SK-N-SH (cell line): Measurements from ENCODE around the gene CTNNA3. TPM values are rescaled to one million over a fixed set of nuclear protein-coding genes. Genes with fewer than 3 reads are reported as not detected.

ENCODE experiments used
- CTCF ChIA-PET: fragments of 300-600, 350-600 bp; formaldehyde crosslinking; extraction: SDS; loops from one replicate; lab custom pipeline; 2021; lab: Yijun Ruan, JAX
- POLR2A ChIA-PET: fragments of 350-600 bp; sonication (Branson Sonifier 250); formaldehyde crosslinking; extraction: SDS; loops from one replicate; lab custom pipeline; 2020; ENCODE audit warnings: antibody characterized with exemption, inconsistent platforms; lab: Yijun Ruan, JAX
- DNase-seq: peaks from one replicate; pipeline ENCODE4 v3.0.0; 2012
- H2AFZ ChIP-seq: fragments of 200-600 bp; sonication (generic); 2 replicates; pipeline ENCODE4 v1.8.1; 2016; ENCODE audit warnings: antibody characterized with exemption, mild to moderate bottlenecking, low read depth
- H3F3A ChIP-seq: fragments of 200-600 bp; sonication (generic); replicated peaks from 2 replicates; pipeline ENCODE3; 2016; ENCODE audit warnings: antibody characterized with exemption, mild to moderate bottlenecking; ENCODE audit not compliant: insufficient read depth
- H3K27ac ChIP-seq, 2 experiments: fragments of 200-500 bp in 1 of 2; fragments of 200-600 bp in 1 of 2; sonication (Bioruptor generic) in 1 of 2; sonication (generic), shearing (Covaris generic) in 1 of 2; 2 replicates each; pipeline versions ENCODE4 v1.5.1 to v1.6.1; 2014 to 2016; ENCODE audit warnings: low read depth in 2 of 2, inconsistent platforms in 1 of 2, low read length in 1 of 2, mild to moderate bottlenecking in 1 of 2, mixed read lengths in 1 of 2
- H3K27me3 ChIP-seq: fragments of 200-600 bp; sonication (generic), shearing (Covaris generic); 2 replicates; pipeline ENCODE4 v1.6.1; 2016; ENCODE audit warnings: mixed run types; ENCODE audit not compliant: insufficient read depth
- H3K36me3 ChIP-seq, 2 experiments: fragments of 200-500 bp in 1 of 2; fragments of 200-600 bp in 1 of 2; sonication (Bioruptor generic) in 1 of 2; sonication (generic) in 1 of 2; replicated peaks in 1 of 2; 2 replicates each; pipeline versions ENCODE3 to v1.5.1; 2014 to 2016; ENCODE audit warnings: low read length in 1 of 2, mild to moderate bottlenecking in 1 of 2; ENCODE audit not compliant: insufficient read depth in 2 of 2, control insufficient read depth in 1 of 2
- H3K4me1 ChIP-seq, 2 experiments: fragments of 200-500 bp in 1 of 2; fragments of 200-600 bp in 1 of 2; sonication (Bioruptor generic) in 1 of 2; sonication (generic), shearing (Covaris generic) in 1 of 2; 2 replicates each; pipeline versions ENCODE4 v1.5.1 to v1.6.1; 2014 to 2016; ENCODE audit warnings: low read depth in 1 of 2, low read length in 1 of 2, mixed run types in 1 of 2; ENCODE audit not compliant: insufficient read depth in 2 of 2, control insufficient read depth in 1 of 2
- H3K4me2 ChIP-seq: fragments of 200-600 bp; sonication (generic), shearing (Covaris generic); 2 replicates; pipeline ENCODE4 v1.6.1; 2017; ENCODE audit warnings: mixed run types
- H3K4me3 ChIP-seq, 2 experiments: fragments of 200-500 bp in 1 of 2; fragments of 200-600 bp in 1 of 2; sonication (Bioruptor generic) in 1 of 2; sonication (generic), shearing (Covaris generic) in 1 of 2; 2 replicates each; pipeline versions ENCODE4 v1.5.1 to v1.8.1; 2014 to 2016; ENCODE audit warnings: low read depth in 2 of 2, inconsistent platforms in 1 of 2, low read length in 1 of 2, mild to moderate bottlenecking in 1 of 2, mixed read lengths in 1 of 2, moderate library complexity in 1 of 2
- H3K79me2 ChIP-seq: fragments of 200-600 bp; sonication (generic); 2 replicates; pipeline ENCODE4 v1.8.1; 2017; ENCODE audit warnings: mild to moderate bottlenecking; ENCODE audit not compliant: insufficient read depth
- H3K9ac ChIP-seq: fragments of 200-600 bp; sonication (generic); 2 replicates; pipeline ENCODE4 v1.6.1; 2017; ENCODE audit warnings: mixed run types
- H3K9me2 ChIP-seq: fragments of 200-600 bp; sonication (generic); 2 replicates; pipeline ENCODE4 v1.6.1; 2017; ENCODE audit warnings: mixed run types
- H3K9me3 ChIP-seq: fragments of 200-600 bp; sonication (generic); 2 replicates; pipeline ENCODE4 v1.6.1; 2017; ENCODE audit warnings: mixed run types, mild to moderate bottlenecking, moderate library complexity
- H4K20me1 ChIP-seq: fragments of 200-600 bp; sonication (generic); 2 replicates; pipeline ENCODE4 v1.6.1; 2017; ENCODE audit warnings: mild to moderate bottlenecking, mixed run types; ENCODE audit not compliant: insufficient read depth
- CHD2 ChIP-seq: fragments of 150-350 bp; IDR thresholded peaks from 2 replicates; pipeline ENCODE4 v1.6.1; 2018; ENCODE audit warnings: low read length; ENCODE audit not compliant: partially characterized antibody
- ELF1 ChIP-seq: IDR thresholded peaks from 2 replicates; pipeline ENCODE4 v1.4.0; 2012
- EZH2phosphoT487 ChIP-seq: fragments of 200-600 bp; sonication (generic); IDR thresholded peaks from 2 replicates; pipeline ENCODE4 v1.6.1; 2017; ENCODE audit warnings: low read depth, mixed run types, mild to moderate bottlenecking, antibody characterized with exemption, moderate library complexity, borderline replicate concordance
- FOSL2 ChIP-seq: IDR thresholded peaks from 2 replicates; pipeline ENCODE4 v1.4.0; 2012; ENCODE audit warnings: low read depth, mild to moderate bottlenecking, moderate library complexity, borderline replicate concordance
- FOXM1 ChIP-seq: IDR thresholded peaks from 2 replicates; pipeline ENCODE4 v1.4.0; 2012; ENCODE audit warnings: low read depth, mild to moderate bottlenecking
- GABPA ChIP-seq: IDR thresholded peaks from 2 replicates; pipeline ENCODE4 v1.4.0; 2012; ENCODE audit warnings: low read depth, mild to moderate bottlenecking
- GATA2 ChIP-seq: sonication (generic); formaldehyde crosslinking; IDR thresholded peaks from 2 replicates; pipeline ENCODE4 v1.5.0; 2020; ENCODE audit warnings: mild to moderate bottlenecking, missing genetic modification reagents
- NFIC ChIP-seq: IDR thresholded peaks from 2 replicates; pipeline ENCODE4 v1.4.0; 2012; ENCODE audit warnings: borderline replicate concordance
- POLR2AphosphoS5 ChIP-seq: IDR thresholded peaks from 2 replicates; pipeline ENCODE4 v1.6.1; 2012; ENCODE audit warnings: low read depth, low read length
- RAD21 ChIP-seq: IDR thresholded peaks from 2 replicates; pipeline ENCODE4 v1.6.1; 2012; ENCODE audit warnings: mild to moderate bottlenecking, low read length
- RFX5 ChIP-seq: IDR thresholded peaks from 2 replicates; pipeline ENCODE4 v1.6.1; 2012; ENCODE audit warnings: mild to moderate bottlenecking, improper control_type of control experiment, low read length
- RXRA ChIP-seq: IDR thresholded peaks from 2 replicates; pipeline ENCODE4 v1.4.0; 2012; ENCODE audit warnings: low read depth, mild to moderate bottlenecking, borderline replicate concordance
- SIN3A ChIP-seq: IDR thresholded peaks from 2 replicates; pipeline ENCODE4 v1.6.1; 2012; ENCODE audit warnings: low read depth, mild to moderate bottlenecking, low read length, moderate library complexity, borderline replicate concordance
- SMC3 ChIP-seq: IDR thresholded peaks from 2 replicates; pipeline ENCODE4 v1.6.1; 2012; ENCODE audit warnings: low read depth, low read length, improper control_type of control experiment
- TCF12 ChIP-seq: IDR thresholded peaks from 2 replicates; pipeline ENCODE4 v1.4.0; 2012
- USF2 ChIP-seq: fragments of 150-350 bp; IDR thresholded peaks from 2 replicates; pipeline ENCODE4 v1.6.1; 2017; ENCODE audit warnings: antibody characterized with exemption, low read length, low read depth, borderline replicate concordance
- WGBS: methylation state at CpG from one replicate; pipeline ENCODE4 v1.1.6; 2017; ENCODE audit warnings: low lambda C conversion rate; 5-methylcytosine and 5-hydroxymethylcytosine counted together
- polyA plus RNA-seq, 3 experiments: library from polyadenylated mRNA; depleted of rRNA; stranded (reverse); fragments of >200 nt; gene quantifications; 2 replicates each; pipeline ENCODE4 v1.2.3, GENCODE V29; 2012
- TF ChIP-seq, protein P1 (sequence below): fragments of 150-350 bp; IDR thresholded peaks from 2 replicates; pipeline ENCODE4 v1.6.1; 2016; ENCODE audit warnings: mild to moderate bottlenecking, low read depth, low read length
- TF ChIP-seq, protein P2 (sequence below): IDR thresholded peaks from 2 replicates; pipeline ENCODE4 v1.4.0; 2012; ENCODE audit warnings: low read depth, borderline replicate concordance

CTNNA3 gene
- polyA plus RNA-seq, 1 of the 3 experiments (the other 2 are of a cell fraction): not detected

- DNase-seq: no peak
- H3K4me2 ChIP-seq: no peak overlapping the region
- H3K9me2 ChIP-seq: no peaks in the 10 kb centered on the region
- H3K79me2 ChIP-seq: no peaks in the 10 kb centered on the region
- TF ChIP-seq, protein P1, sequence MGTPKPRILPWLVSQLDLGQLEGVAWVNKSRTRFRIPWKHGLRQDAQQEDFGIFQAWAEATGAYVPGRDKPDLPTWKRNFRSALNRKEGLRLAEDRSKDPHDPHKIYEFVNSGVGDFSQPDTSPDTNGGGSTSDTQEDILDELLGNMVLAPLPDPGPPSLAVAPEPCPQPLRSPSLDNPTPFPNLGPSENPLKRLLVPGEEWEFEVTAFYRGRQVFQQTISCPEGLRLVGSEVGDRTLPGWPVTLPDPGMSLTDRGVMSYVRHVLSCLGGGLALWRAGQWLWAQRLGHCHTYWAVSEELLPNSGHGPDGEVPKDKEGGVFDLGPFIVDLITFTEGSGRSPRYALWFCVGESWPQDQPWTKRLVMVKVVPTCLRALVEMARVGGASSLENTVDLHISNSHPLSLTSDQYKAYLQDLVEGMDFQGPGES: no peak
- TF ChIP-seq EZH2phosphoT487 (no peak), POLR2AphosphoS5 (no peak), GATA2 (CRISPR knock-in tag) (no peak), GABPA (no peak), ELF1 (no peak), NFIC (no peak), SIN3A (no peak), CHD2 (no peak), FOXM1 (no peak), FOSL2 (no peak), TCF12 (no peak), RXRA (no peak), SMC3 (no peak), RAD21 (no peak), RFX5 (no peak), USF2 (no peak)
- TF ChIP-seq, protein P2, sequence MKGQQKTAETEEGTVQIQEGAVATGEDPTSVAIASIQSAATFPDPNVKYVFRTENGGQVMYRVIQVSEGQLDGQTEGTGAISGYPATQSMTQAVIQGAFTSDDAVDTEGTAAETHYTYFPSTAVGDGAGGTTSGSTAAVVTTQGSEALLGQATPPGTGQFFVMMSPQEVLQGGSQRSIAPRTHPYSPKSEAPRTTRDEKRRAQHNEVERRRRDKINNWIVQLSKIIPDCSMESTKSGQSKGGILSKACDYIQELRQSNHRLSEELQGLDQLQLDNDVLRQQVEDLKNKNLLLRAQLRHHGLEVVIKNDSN: no peak
- H3K27me3 ChIP-seq: no peaks in the 10 kb centered on the region
- no peaks in the 10 kb centered on the region for H3F3A ChIP-seq
- ChIA-PET CTCF (no interaction called here), POLR2A (no interaction called here)
- no peaks in the 10 kb centered on the region for H3K4me1 ChIP-seq
- H3K9ac ChIP-seq: no peak overlapping the region
- no peak overlapping the region for H3K4me3 ChIP-seq
- H3K9me3 ChIP-seq: no peaks in the 10 kb centered on the region
- no peak overlapping the region for H2AFZ ChIP-seq
- H3K36me3 ChIP-seq: no peaks in the 10 kb centered on the region
- H4K20me1 ChIP-seq: no peaks in the 10 kb centered on the region
- 0% methylated on average over 2 of the region's 2 CpGs for WGBS
- H3K27ac ChIP-seq: no peak overlapping the region
Observed at GRCh38 chr10:66505003-66505657, 1190.9 kb downstream of the CTNNA3 start.
